GM06990 (cell line): ENCODE results near the gene TMEM269.

ENCODE experiments used
- DNase-seq: peaks from one replicate; pipeline ENCODE4 v3.0.0-alpha.2; 2011; ENCODE audit not compliant: insufficient read length; ENCODE audit errors: extremely low read depth
- H3K27me3 ChIP-seq: replicated peaks from 2 replicates; pipeline ENCODE4 v1.6.0; 2011; ENCODE audit warnings: low read length; ENCODE audit not compliant: control insufficient read depth, insufficient read depth
- H3K36me3 ChIP-seq: 2 replicates; pipeline ENCODE4 v1.5.1; 2011; ENCODE audit warnings: low read length; ENCODE audit not compliant: control insufficient read depth, insufficient read depth
- H3K4me3 ChIP-seq: replicated peaks from 2 replicates; pipeline ENCODE4 v1.5.1; 2011; ENCODE audit warnings: low read depth, mild to moderate bottlenecking, control low read depth, low read length
- CTCF ChIP-seq: IDR thresholded peaks from 2 replicates; pipeline ENCODE4 v1.5.1; 2011; ENCODE audit warnings: low read length, control low read depth, mild to moderate bottlenecking, inconsistent platforms; ENCODE audit not compliant: insufficient read depth, poor library complexity, severe bottlenecking

The TMEM269 gene

GRCh38 chr1:42825036-42825851 lies 40.5 kb downstream of the TMEM269 start:
- no peak overlapping the region for H3K4me3 ChIP-seq
- DNase-seq = no peak
- no peak for TF ChIP-seq CTCF
- H3K27me3 ChIP-seq = no peaks in the 10 kb centered on the region
- H3K36me3 ChIP-seq = no peaks in the 10 kb centered on the region

GRCh38 chr1:42830631-42831030 lies 45.8 kb downstream of the TMEM269 start:
- Histone ChIP-seq H3K36me3 (no peaks in the 10 kb centered on the region), H3K4me3 (no peak overlapping the region), H3K27me3 (no peaks in the 10 kb centered on the region)
- DNase-seq = no peak
- TF ChIP-seq CTCF = no peak

- no peak overlapping the region for H3K4me3 ChIP-seq
- TF ChIP-seq CTCF = no peak
- DNase-seq = no peak
- H3K36me3 ChIP-seq = no peaks in the 10 kb centered on the region
- no peaks in the 10 kb centered on the region for H3K27me3 ChIP-seq
Measured at GRCh38 chr1:42831273-42831672, 46.5 kb downstream of the TMEM269 start.

GRCh38 chr1:42832641-42833240 lies 48.0 kb downstream of the TMEM269 start:
- Histone ChIP-seq H3K36me3 (no peaks in the 10 kb centered on the region), H3K4me3 (no peak overlapping the region), H3K27me3 (no peaks in the 10 kb centered on the region)
- no peak for DNase-seq
- TF ChIP-seq CTCF = no peak

GRCh38 chr1:42833981-42834380 lies 49.2 kb downstream of the TMEM269 start:
- no peak overlapping the region for H3K4me3 ChIP-seq
- DNase-seq = no peak
- no peak for TF ChIP-seq CTCF
- no peaks in the 10 kb centered on the region for H3K27me3 ChIP-seq
- H3K36me3 ChIP-seq = no peaks in the 10 kb centered on the region

- Histone ChIP-seq H3K36me3 (no peaks in the 10 kb centered on the region), H3K27me3 (no peaks in the 10 kb centered on the region), H3K4me3 (no peak overlapping the region)
- no peak for TF ChIP-seq CTCF
- DNase-seq = no peak
Measured at GRCh38 chr1:42834803-42835202, 50.0 kb downstream of the TMEM269 start.
